ENCODE results near the gene RASGRP3.
A peak's percentile ranks its signal among the peaks of the same experiment; 100 is the strongest.
"Not testable (repeated sequence)": the region's sequence is repeated elsewhere in the genome, so short reads cannot be mapped to it uniquely, and the experiment has no call there.

RASGRP3 gene

GRCh38 chr2:33458248-33458819 lies 18.1 kb upstream of the RASGRP3 start:
- no peaks in the 10 kb centered on the region for H3K27me3 ChIP-seq (ENCODE audit: insufficient read depth, poor library complexity, severe bottlenecking)
- no peak overlapping the region for H3K4me3 ChIP-seq (replicated peaks; ENCODE audit: insufficient read depth, low read length)
- peak overlapping the region; percentile 21 for H3K27ac ChIP-seq (replicated peaks)
- no peak for DNase-seq (ENCODE audit: low read depth in 1 of 2, low spot score in 1 of 2)
- TF ChIP-seq CTCF (IDR thresholded peaks at IDR 0.05; ENCODE audit: insufficient read depth, low read length): no peak
- no peak for TF ChIP-seq SPI1 (IDR thresholded peaks at IDR 0.05; ENCODE audit: borderline replicate concordance, low read depth)
- no peak for TF ChIP-seq POLR2AphosphoS5 (IDR thresholded peaks at IDR 0.05; ENCODE audit: low read depth)
- TF ChIP-seq GABPA (IDR thresholded peaks at IDR 0.05; ENCODE audit: low read depth): no peak
- TF ChIP-seq REST (IDR thresholded peaks at IDR 0.05; ENCODE audit: insufficient replicate concordance, low read depth): no peak

- TF ChIP-seq REST (IDR thresholded peaks at IDR 0.05; ENCODE audit: insufficient replicate concordance, low read depth): no peak
- H3K27ac ChIP-seq (replicated peaks): no peak overlapping the region
- no peak for DNase-seq (ENCODE audit: low read depth in 1 of 2, low spot score in 1 of 2)
- no peaks in the 10 kb centered on the region for H3K27me3 ChIP-seq (ENCODE audit: insufficient read depth, poor library complexity, severe bottlenecking)
- no peak overlapping the region for H3K4me3 ChIP-seq (replicated peaks; ENCODE audit: insufficient read depth, low read length)
These were observed 16.7 kb upstream of the RASGRP3 start for GRCh38 chr2:33459745-33460144.

GRCh38 chr2:33462512-33462911 lies 13.9 kb upstream of the RASGRP3 start:
- H3K27me3 ChIP-seq (ENCODE audit: insufficient read depth, poor library complexity, severe bottlenecking); H3K4me3 ChIP-seq (replicated peaks; ENCODE audit: insufficient read depth, low read length); H3K27ac ChIP-seq (replicated peaks); DNase-seq (ENCODE audit: low read depth in 1 of 2, low spot score in 1 of 2): not testable (repeated sequence)

- TF ChIP-seq GABPA (IDR thresholded peaks at IDR 0.05; ENCODE audit: low read depth) (no peak), REST (IDR thresholded peaks at IDR 0.05; ENCODE audit: insufficient replicate concordance, low read depth) (no peak), CTCF (IDR thresholded peaks at IDR 0.05; ENCODE audit: insufficient read depth, low read length) (no peak), POLR2AphosphoS5 (IDR thresholded peaks at IDR 0.05; ENCODE audit: low read depth) (no peak), SPI1 (IDR thresholded peaks at IDR 0.05; ENCODE audit: borderline replicate concordance, low read depth) (no peak)
- H3K27me3 ChIP-seq (ENCODE audit: insufficient read depth, poor library complexity, severe bottlenecking): no peaks in the 10 kb centered on the region
These were observed 9.0 kb upstream of the RASGRP3 start for GRCh38 chr2:33467413-33467812.

More at GRCh38 chr2:33467413-33467812, 9.0 kb upstream of the RASGRP3 start:
- no peak for DNase-seq (ENCODE audit: low read depth in 1 of 2, low spot score in 1 of 2)
- Histone ChIP-seq H3K4me3 (replicated peaks; ENCODE audit: insufficient read depth, low read length) (no peak overlapping the region), H3K27ac (replicated peaks) (no peak overlapping the region)
